A673 (cell line): ENCODE results near the gene FGFBP3. TPM values are rescaled to one million over a fixed set of nuclear protein-coding genes. Genes with fewer than 3 reads are reported as not detected.

ENCODE experiments used
- BruUV-seq: library from RNA; stranded (reverse); fragments of 400-500 nt; replicated peaks from 2 replicates; lab custom pipeline; 2021; lab: Mats Ljungman, UMichigan
- CTCF ChIA-PET: fragments of 300-600 bp; sonication (Branson Sonifier 250); formaldehyde crosslinking; loops from one replicate; lab custom pipeline; 2022; ENCODE audit warnings: antibody characterized with exemption; lab: Charles Lee
- POLR2A ChIA-PET: fragments of 300-600 bp; sonication (Branson Sonifier 250); formaldehyde crosslinking; loops from one replicate; lab custom pipeline; 2022; ENCODE audit warnings: antibody characterized with exemption; ENCODE audit not compliant: low non-redundant PET; lab: Charles Lee
- DNase-seq: peaks from one replicate; pipeline ENCODE4 v3.0.0-alpha.2; 2015; ENCODE audit warnings: low spot score
- H3K27ac ChIP-seq: fragments of 200-600 bp; sonication (generic); 2 replicates; pipeline ENCODE4 v1.5.1; 2016; ENCODE audit warnings: mixed run types, low read depth, mild to moderate bottlenecking, mixed read lengths, antibody characterized with exemption, low read length; ENCODE audit not compliant: poor library complexity, severe bottlenecking
- H3K27me3 ChIP-seq: fragments of 200-600 bp; sonication (generic); replicated peaks from 2 replicates; pipeline ENCODE4 v1.6.1; 2017; ENCODE audit warnings: mixed run types, low read depth, mild to moderate bottlenecking, mixed read lengths, antibody characterized with exemption, low read length; ENCODE audit not compliant: insufficient read depth, poor library complexity
- H3K36me3 ChIP-seq: fragments of 200-600 bp; sonication (generic); 2 replicates; pipeline ENCODE4 v1.6.1; 2016; ENCODE audit warnings: mixed run types, mild to moderate bottlenecking, mixed read lengths, antibody characterized with exemption, low read length; ENCODE audit not compliant: insufficient read depth, poor library complexity, severe bottlenecking
- H3K4me1 ChIP-seq: fragments of 200-600 bp; sonication (generic); 2 replicates; pipeline ENCODE4 v1.6.1; 2017; ENCODE audit warnings: mixed run types, mild to moderate bottlenecking, mixed read lengths, antibody characterized with exemption, low read length; ENCODE audit not compliant: insufficient read depth, poor library complexity, severe bottlenecking
- H3K4me3 ChIP-seq: fragments of 200-600 bp; sonication (generic); 2 replicates; pipeline ENCODE4 v1.5.1; 2016; ENCODE audit warnings: low read depth, mixed run types, mild to moderate bottlenecking, mixed read lengths, low read length; ENCODE audit not compliant: poor library complexity, severe bottlenecking
- H3K9me3 ChIP-seq: fragments of 200-600 bp; sonication (generic); 2 replicates; pipeline ENCODE4 v1.6.1; 2016; ENCODE audit warnings: mixed run types, low read depth, mild to moderate bottlenecking, mixed read lengths, antibody characterized with exemption, low read length; ENCODE audit not compliant: poor library complexity, severe bottlenecking
- CTCF ChIP-seq: fragments of 300-800, 200-600 bp; sonication (generic); conservative IDR thresholded peaks from 2 replicates; pipeline ENCODE4 v1.5.1; 2017; ENCODE audit warnings: low read depth, mild to moderate bottlenecking, antibody characterized with exemption, low read length, moderate library complexity, mixed read lengths
- EZH2 ChIP-seq: fragments of 200-600 bp; sonication (generic); IDR thresholded peaks from 2 replicates; pipeline ENCODE4 v1.6.1; 2017; ENCODE audit warnings: borderline replicate concordance, low read depth, mild to moderate bottlenecking, mixed read lengths, antibody characterized with exemption, low read length; ENCODE audit not compliant: poor library complexity, severe bottlenecking
- intact Hi-C: fragments of 100-400 bp; cut with micrococcal nuclease; formaldehyde crosslinking; loops from one replicate; pipeline ENCODE4 v1.10.0; 2022; ENCODE audit not compliant: unreplicated experiment
- total RNA-seq: library from RNA; stranded (reverse); gene quantifications from 2 replicates; pipeline ENCODE4 v1.2.3, GENCODE V29; 2021

FGFBP3 gene
- total RNA-seq, 1 experiment from 2014 or later = 5.7 TPM

DNA sequence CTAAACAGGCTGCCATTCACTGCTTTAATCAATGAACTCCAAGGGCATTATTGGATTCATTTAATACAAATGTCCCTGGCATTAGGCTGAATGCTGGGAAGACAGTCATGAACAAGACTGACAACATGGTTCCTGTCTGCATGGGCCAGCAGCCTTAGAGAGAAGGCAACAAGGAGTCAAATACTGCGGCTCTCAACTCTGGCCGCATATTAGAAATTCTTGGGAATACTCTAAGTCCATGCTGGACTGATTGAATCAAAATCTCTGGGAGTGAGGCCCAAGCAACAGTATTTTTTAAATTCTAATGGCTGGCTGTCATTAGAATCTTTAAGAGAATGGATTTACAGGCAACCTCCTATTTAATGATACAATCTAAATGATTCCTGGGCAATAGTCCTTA is 34.1 kb downstream of the FGFBP3 start:
- no TSS peak for BruUV-seq
- no peaks in the 10 kb centered on the region for H3K36me3 ChIP-seq
- CTCF ChIA-PET = no interaction called here
- no peaks in the 10 kb centered on the region for H3K9me3 ChIP-seq
- H3K27me3 ChIP-seq = peaks cover 26% of the 10 kb centered on the region
- TF ChIP-seq EZH2 (no peak), CTCF (no peak)
- intact Hi-C loops = no loop called here
- POLR2A ChIA-PET = no interaction called here
- DNase-seq = no peak
- H3K4me1 ChIP-seq = peaks cover 6% of the 10 kb centered on the region
- H3K4me3 ChIP-seq = no peak overlapping the region
- no peak overlapping the region for H3K27ac ChIP-seq

DNA sequence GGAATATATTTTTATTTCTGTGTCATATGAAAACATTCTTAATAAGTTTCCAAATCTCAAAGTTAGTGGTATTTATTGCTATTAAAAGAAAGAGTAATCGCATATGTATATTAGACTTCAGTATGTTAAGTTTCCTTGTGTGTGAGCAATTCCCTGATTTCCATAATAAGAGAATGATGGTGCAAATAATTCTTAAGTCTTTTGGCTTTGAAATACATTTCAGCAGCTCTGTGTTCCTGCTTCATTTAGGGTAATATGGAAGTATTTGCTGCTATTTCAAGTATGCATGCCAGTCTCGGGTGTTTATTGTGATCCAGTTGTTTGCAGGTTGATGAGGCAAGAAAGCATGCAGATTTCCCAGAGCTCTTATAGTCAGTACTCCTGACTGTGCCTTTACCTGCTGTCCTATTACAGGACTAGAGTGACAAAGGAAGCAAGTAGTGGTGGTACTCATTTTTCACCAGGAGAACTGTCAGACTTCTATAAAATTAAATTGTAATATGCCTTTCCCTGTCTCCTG is 43.7 kb downstream of the FGFBP3 start:
- ChIA-PET CTCF (no interaction called here), POLR2A (no interaction called here)
- Histone ChIP-seq H3K9me3 (no peaks in the 10 kb centered on the region), H3K27ac (no peak overlapping the region), H3K4me1 (no peaks in the 10 kb centered on the region), H3K27me3 (peaks cover 5% of the 10 kb centered on the region), H3K36me3 (peaks cover 25% of the 10 kb centered on the region), H3K4me3 (no peak overlapping the region)
- no peak for DNase-seq
- no TSS peak for BruUV-seq
- TF ChIP-seq CTCF = no peak
- TF ChIP-seq EZH2 = no peak
- intact Hi-C loops = no loop called here

- Histone ChIP-seq H3K4me3 (no peak overlapping the region), H3K27me3 (peaks cover 2% of the 10 kb centered on the region), H3K4me1 (no peaks in the 10 kb centered on the region), H3K27ac (no peak overlapping the region), H3K36me3 (peaks cover 34% of the 10 kb centered on the region), H3K9me3 (no peaks in the 10 kb centered on the region)
- TF ChIP-seq EZH2 = no peak
- TF ChIP-seq CTCF = no peak
- intact Hi-C loops = no loop called here
- POLR2A ChIA-PET = no interaction called here
- DNase-seq = no peak
- CTCF ChIA-PET = interaction anchor here (0.6 kb wide), 1 partner anchor 815 kb away, joined by 3 read pairs; no protein-coding TSS in a partner anchor
- BruUV-seq = no TSS peak
Measured at GRCh38 chr10:91864744-91865143, 44.5 kb downstream of the FGFBP3 start.
